NCI-H2171 (cell line): ENCODE results near the gene PTGIS.
"Not testable (repeated sequence)": the region's sequence is repeated elsewhere in the genome, so short reads cannot be mapped to it uniquely, and the experiment has no call there.

Experiments used
- DNase-seq: peaks from one replicate; lab custom pipeline; 2025; lab: John Stamatoyannopoulos, UW

Gene PTGIS

DNA sequence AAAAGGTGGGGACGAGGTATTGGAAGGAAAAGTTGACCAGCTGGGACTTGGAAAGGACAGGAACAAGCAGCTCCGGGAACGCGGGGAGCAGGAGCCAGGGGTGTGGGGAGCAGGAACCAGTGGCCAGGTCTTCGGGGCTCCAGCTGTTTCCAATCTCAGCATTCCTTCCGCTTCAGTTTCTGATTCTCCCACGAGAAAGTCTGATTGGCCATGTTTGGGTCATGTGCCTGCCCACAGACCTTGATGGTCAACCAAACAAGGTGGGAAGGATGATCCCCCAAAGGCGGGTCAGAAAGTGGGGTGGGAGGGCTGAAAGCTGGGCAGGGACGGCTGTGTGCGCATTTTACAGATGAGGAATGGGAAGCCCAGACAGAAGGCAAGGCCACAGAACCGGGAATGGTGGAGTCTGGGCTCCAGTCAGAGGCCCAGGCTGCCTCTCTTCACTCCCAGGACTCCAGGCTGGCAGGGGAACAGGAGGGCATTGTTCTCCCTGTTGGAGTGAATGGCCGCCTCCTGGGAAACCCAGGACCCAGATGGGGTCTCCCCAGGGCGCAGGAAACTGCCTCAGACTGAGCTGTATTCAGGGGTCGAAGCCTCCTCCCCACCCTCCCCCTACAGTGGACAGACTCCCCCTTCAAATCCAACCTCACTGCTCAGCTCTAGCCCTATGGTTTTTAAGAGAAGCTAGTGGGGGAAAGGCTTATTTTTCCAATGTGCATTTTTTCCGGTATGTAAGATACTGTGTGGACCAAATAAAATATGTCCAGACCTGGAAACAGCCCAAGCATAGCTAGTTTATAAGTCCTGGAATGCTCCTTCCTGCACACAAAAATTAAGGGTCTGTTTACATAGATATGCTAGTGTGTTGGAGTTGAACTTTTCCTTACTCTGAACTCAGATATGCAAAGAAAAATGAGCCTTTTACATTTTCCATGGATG lies 12.2 kb upstream of the PTGIS start:
- no peak for DNase-seq

DNA sequence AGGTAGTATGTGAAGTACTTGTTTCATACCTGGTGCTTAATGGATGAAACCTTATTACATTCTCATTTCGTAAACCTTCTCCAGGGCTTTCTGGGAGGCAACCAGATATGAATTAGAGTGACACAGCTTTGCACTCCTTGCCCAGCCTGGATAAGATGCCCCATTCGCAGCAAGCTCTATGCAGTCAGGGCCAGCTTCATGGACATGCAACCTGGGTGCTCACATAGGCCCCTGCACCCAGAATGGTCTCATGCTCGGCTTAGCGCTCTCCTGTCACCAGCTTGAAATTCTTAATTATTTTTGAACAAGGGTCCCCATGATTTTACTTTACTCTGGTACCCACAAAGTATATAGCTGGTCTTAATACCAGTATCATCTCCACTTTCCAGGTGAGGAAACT lies 11.3 kb upstream of the PTGIS start:
- no peak for DNase-seq

DNA sequence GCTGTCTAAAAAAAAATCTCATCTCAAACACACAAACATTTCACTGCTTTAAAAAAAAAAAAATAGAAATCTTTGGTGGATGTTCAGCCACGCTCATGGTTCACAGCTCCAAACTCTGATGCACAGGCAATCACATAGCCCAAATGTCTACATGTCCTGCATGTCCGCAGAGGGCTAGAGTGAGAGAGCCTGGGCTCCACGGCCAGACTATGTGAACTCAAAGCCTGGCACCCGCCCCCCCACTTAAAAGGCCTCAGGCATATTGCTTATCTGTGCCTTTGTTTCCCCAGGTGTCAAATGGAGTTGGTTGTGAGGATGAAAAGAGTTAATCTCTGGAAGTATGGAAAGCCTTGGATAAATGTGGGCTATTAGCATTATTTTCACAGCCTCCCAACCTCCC lies 10.5 kb upstream of the PTGIS start:
- no peak for DNase-seq

DNA sequence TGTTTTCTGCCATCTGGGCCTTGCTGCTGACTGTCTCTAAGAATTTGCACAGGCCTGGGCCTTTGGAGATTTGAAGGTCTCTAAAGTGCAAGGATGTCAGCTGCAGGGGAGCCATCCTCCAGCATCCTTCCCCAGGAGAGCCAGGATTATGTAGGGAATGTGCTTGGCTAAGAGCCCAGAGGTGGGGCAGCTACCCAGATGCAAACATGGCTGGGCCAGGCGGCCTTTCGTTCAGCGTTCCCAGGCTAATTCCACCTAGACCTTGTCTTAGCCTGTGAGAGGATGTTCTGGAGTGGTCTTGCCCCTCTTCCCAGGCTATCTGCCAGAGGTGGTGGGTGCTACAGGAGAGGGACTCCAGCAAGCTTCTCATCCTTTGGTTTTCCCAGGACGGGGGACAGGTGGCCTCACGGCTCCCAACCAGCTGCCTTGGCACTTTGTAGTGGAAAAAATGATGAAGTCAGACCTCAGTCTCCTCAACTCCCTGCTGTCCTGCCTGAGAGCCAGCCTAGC lies 7.7 kb upstream of the PTGIS start:
- DNase-seq, result peak; percentile 90

DNA sequence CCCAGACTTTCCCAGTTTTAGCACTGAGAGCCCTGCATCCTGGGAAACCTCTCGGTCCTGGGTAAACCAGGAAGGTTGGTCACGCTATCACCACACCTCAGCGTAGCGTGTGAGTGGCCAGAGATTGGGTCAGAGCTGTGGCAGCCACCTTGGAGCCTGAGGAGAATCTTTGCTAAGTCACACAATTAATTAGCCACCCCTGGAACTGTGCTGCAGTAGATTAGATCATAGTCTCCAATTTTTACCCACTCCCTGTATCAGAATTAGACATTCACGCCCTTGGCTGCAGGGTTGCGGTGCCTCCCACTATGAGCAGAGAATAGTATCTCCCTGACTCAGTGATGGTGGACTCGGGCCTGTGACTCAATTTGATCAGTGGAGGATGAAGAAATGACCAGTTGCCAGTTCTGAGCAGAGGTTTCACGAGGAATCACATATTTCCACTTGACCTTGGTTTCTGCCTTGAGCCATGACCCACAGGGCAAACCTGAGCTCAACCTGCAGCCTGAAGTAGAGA lies 6.0 kb upstream of the PTGIS start:
- no peak for DNase-seq

DNA sequence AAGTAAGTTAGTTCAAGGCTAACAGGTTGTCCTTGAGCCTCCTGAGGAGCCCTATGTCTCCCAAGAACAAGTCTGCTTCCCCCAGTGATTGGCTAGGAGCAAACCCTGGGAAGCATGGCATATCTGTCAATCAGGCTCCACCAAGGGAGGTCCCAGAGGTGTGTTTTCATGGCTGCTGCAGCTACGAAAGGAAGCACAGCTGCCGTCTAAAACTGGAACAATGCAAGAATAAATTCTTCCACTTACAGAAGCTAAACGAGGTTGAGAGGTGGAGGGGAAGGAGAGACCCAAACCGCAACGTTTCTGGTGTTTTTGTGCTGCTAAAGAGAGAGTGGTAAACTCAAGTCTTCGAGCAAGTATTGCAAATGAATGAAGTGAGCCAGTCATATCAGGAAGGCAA lies 4.9 kb upstream of the PTGIS start:
- no peak for DNase-seq

DNA sequence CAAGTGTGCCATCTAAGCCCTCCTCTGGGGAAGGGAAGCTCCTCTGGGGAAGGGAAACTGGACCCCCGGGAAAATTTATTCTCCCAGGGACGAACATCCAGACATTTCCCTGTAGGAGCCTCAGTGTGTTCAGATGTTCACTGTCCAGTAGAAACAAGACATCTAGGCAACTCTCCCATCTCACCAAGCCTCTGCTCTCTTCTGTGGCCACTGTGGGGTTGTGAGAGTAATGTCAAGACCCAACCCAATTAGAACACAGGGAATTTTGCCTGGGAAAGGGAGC lies 3.6 kb upstream of the PTGIS start:
- no peak for DNase-seq

DNA sequence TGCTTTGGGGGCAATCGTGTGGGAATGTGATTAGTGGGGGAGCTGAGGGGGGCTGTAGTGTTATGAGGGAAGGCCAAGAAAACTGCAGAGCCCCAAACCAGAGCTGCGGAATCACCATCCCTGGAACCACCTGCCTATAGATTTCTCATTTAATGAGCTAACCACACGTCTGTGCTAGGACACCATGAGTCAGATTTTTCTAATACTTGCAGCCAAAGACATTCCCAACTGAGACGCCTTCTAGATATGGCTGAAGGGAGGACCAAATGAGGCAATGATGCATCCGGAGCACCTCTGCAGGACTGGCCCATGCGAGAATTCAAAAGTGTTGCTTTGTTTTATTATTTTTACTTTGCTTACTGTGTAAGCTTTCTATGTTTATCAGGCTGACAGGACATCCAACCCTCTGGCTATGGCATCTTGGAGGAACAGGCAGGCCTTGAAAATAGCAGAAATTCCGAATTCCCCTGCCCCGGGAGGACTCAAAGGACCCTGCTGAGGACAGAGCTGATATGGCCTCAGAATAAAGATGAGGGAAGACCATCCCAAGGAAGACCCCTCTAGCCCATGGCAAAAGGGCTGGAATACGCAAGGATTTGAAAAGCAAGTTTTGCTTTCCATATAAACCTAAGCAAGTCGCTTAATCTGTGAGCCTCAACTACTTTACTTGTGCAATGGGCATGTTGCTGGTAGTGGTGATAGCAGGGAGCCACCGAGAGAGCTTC lies 3.1 kb upstream of the PTGIS start:
- DNase-seq, result no peak

DNA sequence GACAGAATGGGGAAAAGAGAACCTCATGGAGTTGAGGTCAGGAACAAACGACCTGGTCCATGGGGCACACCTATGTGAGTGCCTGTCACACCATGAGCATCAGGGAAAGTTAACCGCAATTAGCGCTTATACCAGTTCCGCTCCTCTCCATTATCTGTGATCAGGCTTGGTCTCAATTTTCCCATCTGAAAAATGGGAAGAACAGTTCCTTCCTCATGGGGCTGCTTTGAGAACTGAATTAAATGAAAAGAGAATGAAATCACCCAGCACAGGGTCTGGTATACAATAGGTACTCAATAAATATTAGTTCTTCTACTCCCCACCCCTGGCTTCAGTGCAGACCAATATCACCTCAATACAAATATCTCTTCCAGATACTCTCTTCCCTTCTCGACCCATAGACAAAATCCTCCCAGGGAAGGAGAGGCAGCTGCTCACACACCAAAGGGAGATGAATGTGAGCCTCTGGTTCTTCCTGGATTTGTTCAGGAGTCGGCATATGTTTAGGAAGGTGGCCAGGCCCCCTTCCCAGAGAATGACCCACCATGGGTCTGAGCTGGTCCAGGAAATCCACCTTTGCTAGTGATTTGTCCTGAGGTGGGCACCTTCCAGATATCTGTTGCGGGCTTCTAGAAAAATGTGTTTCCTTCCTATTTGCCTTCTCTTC lies 2.4 kb upstream of the PTGIS start:
- DNase-seq, result no peak

DNA sequence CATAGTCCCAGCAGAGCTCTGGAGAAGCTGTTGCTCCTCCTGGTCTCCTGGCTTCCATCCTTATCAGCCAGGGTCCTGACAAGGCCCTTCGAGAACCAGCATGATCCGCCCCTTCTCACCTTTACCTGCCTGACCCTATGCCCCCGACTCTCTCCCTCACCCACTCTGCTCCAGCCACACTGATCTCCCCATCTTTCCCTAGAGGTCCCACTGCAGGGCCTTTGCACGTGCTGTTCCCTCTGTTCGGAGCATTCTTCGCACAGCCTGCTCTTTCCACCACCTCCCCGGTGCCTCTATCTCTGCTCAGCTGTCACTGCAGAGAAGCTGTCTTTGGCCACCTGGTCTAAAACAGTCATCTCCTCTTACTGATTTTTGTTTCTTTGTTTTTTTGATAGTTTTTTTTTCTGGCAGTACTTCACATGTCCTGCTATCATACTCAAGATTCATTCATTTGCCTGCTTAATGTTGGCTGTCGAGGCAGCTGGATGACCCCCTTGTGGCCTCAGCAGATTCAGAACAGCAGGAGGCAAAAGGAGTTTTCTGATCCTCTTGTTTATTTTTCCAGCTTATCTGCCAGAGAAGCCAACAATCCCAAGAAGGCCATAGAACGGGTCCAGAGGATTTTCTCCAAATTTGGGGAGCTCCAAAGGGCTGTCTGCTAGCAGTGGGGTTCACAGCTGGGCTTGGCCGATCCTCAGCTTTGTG lies 1.6 kb upstream of the PTGIS start:
- no peak for DNase-seq

DNA sequence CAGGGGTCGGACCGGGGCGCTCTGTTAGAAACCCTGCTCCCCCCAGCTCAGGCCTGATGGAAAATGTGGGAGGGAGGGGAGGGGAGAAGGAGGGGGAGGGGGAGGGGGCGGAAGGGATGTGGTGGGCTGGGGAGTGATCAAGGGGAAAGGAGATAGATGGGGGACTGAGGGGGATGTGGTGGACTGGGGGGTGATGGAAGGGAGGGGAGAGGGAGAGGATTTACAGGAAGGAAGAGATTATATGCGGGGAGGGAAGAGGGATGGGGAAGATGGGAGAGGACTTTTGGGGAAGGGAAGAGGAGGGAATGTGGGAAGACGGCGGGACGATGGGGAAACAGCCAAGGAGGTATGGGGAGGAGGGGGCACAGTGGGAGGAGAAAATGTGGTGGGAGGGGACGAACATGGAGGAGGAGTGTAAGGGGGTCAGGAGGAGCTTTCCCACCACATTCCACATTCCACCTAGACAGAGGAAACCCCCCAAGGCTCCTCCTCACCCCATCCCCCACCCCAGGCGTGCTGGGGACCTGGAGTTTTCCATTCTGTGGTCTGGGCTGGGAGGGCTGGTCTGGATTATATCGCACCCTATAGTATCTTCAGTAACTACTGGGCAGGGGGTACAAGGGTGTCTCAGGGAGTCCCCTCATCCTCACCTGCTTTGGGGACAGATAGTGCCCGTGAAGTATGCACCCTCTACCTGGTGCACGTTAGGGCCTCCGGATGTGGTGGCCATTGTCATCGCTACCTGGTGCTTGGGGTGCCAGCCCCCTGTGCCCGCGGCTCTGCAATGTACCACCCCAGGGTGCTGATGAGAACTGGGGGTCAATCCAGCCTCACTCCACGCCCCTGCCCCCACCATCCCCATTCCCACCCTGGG lies 578 bp upstream of the PTGIS start:
- DNase-seq, result no peak

DNA sequence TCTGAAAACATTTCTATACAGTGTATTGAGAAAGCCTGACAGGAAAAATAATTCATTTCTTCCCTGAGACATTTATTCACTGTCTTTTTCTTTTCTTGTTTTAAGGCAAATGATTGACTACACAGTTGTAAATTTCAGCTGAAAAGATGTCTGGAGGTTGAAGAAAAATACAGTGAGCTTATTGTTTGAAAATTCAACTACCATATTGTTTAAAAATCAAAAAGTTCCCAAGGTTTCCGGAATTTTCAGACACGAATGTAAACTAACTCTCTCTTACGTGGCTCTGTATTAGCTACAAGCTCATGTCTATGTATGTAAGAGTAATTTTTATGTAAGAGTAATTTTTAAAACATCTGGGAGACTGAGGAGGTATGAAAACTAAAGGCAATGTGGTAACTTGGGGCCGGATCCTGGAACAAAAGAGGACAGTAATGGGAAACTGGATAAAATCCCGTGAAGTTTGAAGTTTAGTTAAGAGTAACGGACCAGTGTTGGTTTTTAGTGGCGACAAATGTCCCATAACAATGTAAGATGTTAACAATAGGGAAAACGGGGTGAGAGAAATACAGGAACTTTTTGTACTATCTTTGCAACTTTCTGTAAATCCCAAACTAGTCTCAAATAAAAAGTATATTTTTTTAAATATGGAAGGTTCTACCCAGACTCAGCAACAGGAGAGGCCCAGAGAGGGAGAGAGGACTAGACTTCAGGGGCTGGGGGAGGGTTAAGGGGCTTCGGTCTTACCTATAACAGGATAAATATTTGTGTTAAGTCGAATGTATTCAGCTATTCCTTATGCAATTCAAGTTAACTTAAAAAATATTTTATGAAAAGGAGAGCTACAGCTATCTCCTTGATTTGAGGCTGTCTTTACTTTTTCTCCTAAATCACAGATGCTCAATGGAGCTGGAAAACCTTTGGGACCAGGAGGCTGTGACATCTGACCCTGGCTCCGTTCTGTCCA lies 1.3 kb downstream of the PTGIS start:
- DNase-seq, result no peak

DNA sequence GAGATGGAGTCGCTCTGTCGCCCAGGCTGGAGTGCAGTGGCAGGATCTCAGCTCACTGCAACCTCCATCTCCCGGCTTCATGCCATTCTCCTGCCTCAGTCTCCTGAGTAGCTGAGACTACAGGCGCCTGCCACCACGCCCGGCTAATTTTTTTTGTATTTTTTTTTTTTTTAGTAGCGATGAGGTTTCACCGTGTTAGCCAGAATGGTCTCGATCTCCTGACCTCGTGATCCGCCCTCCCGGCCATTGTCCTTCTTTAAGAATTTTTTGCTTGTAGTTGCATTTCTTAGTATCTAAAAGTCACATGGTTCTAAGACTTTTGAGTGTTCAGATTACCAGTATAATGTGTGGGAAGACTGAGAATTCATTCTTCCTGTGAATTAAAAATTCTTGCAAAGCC lies 2.9 kb downstream of the PTGIS start:
- DNase-seq, result not testable (repeated sequence)

DNA sequence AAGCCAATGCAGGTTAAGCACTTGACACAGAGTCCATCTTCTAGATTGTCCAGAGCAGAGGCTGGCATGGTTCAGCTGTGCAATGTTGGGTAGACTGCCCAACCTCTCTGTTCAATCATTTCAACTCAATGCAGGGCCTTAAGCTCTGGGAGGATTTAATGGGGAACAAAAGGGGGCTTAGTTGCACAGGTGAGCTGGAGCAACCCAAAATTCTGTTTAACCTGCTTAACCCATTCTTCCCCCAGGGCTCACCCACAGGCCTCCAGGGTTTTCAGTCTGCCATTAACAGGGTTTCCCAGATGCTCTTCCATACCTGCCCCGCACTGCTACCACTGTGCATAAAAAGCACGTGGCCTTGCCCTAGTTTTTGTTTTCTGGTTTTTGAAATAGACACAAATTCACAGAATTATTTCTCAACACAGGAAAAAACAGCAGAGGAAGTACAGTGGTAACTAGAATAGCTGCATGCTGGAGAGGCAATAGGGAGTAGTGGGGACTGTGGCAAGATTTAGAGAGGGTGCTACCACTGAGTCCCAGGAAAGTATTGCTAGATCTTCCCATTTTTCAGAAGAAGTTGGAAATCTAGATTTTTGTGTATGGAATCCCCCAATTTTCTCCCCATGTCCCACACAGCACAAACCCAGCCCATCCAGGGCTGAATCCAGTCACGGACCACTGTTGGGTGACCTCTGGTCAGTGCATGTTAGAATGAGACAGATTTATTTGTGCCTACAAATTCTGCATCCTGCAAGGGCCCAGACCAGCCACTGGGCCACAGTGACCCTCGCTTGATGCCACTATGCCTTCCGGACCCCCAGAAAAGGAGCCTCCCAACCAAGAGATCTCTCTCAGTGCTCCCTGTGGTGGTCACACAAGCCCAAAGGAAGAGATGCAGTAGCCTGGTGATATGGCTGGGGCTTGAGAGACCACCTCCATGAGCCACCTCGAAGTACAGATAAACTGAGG lies 4.6 kb downstream of the PTGIS start:
- DNase-seq, result no peak

DNA sequence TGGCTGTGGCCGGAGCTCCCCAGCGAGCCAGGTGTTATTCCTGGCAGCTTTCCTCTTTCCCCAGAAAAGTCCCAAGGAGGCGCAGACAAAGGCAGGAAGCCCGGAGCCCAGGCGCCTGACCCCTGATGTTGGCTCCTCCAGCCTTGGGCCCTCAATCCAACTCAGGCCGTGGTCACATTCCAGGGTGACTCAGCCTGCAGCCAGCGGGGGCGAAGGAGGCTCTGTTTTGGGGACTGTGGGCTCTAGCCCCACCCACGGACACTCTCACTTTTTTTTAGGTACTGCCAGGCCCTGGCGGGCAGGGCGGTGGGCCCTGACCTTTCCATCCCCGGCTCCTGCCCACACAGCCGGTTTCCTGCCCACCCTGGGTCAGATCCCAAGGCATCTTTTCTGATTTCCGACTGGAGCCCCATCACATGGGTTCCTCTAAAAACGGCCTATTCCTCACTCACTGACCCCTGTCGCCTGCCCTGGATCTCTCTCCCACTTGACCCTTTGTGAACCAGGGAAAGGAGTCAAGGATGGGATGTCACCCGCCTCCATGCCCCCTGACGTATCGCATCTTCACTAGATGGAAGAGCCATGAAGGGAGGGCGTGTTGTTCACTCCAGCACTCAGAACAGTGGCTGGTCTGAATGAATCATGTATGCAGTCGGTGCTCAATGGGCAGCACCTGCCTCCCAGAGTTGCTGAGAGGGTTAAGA lies 5.5 kb downstream of the PTGIS start:
- no peak for DNase-seq

DNA sequence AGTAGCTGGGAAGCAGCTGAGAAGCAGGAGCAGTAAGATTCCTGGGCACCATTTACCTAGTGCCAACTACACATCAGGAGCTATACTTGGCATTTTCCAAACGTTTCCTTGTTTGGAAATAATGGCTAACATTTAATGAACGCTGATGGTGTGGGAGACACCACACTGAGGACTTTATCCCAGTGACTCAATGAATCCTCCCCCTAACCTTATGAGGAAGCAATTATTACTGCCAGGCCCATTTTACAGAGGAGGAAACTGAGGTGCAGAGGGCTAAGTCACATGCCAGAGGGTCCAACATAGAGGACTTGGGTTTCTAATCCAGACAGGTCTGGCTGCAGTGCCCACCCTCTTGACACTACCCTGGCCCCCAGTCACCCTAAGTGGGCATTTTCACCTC lies 6.1 kb downstream of the PTGIS start:
- no peak for DNase-seq

DNA sequence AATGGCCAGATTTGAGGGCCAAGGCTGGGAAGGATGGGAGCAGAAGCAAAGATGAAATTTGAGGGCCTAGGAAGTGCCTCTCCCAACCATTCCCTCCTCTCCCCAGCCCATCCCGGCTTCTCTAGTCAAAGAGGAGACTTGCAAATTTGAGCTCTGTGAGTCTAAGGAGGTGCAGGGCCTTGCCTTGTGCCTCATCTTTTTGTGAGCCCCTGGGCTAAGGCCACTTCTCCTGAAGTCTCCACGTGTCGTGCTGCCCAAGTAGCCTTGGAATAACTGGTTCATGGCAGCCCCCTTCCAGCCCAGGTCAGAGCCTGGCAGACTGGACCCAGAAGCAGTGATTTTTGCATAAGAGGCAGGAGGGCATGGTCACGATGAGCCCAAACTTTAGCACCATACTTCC lies 6.7 kb downstream of the PTGIS start:
- no peak for DNase-seq

DNA sequence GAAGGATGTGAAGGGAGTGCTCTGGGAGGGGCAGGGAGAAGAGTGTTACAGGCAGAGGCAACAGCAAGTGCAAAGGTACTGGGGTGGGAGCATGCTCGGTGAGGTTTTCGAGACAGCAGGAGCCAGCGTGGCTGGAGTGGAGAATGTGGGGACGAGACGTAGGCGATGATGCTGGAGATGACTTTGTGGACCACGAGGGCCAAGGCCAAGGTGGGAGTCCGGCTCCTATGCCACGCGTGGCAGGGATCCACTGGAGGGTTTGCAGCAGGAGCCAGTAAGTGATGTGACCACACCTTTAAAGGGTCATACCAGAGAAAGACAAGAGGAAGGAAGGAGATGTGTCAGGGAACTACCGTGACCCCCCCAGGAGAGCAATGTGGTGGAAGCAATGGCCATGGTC lies 7.3 kb downstream of the PTGIS start:
- no peak for DNase-seq
